Osteocyte (in vitro differentiated cells): Measurements from ENCODE around the gene ACY1. TPM values are rescaled to one million over a fixed set of nuclear protein-coding genes. Genes with fewer than 3 reads are reported as not detected.
"Not testable (repeated sequence)": the region's sequence is repeated elsewhere in the genome, so short reads cannot be mapped to it uniquely, and the experiment has no call there.

ENCODE experiments used
- DNase-seq: peaks from one replicate; pipeline ENCODE4 v3.0.0; 2021; ENCODE audit warnings: mixed read lengths; ENCODE audit not compliant: unreplicated experiment; ENCODE audit errors: extremely low spot score
- H3K27ac Mint-ChIP-seq: one replicate; pipeline ENCODE4 v1.8.0; 2021; ENCODE audit warnings: mild to moderate bottlenecking, mixed read lengths; ENCODE audit not compliant: unreplicated experiment
- H3K27me3 Mint-ChIP-seq: one replicate; pipeline ENCODE4 v1.8.0; 2021; ENCODE audit warnings: mixed read lengths; ENCODE audit not compliant: unreplicated experiment
- H3K36me3 Mint-ChIP-seq: one replicate; pipeline ENCODE4 v1.8.0; 2021; ENCODE audit warnings: mixed read lengths; ENCODE audit not compliant: unreplicated experiment
- H3K4me1 Mint-ChIP-seq: one replicate; pipeline ENCODE4 v1.8.0; 2021; ENCODE audit warnings: mixed read lengths; ENCODE audit not compliant: unreplicated experiment
- H3K4me3 Mint-ChIP-seq: one replicate; pipeline ENCODE4 v1.8.0; 2021; ENCODE audit warnings: mild to moderate bottlenecking, moderate library complexity, mixed read lengths; ENCODE audit not compliant: unreplicated experiment
- H3K9me3 Mint-ChIP-seq: one replicate; pipeline ENCODE4 v1.8.0; 2021; ENCODE audit warnings: mixed read lengths; ENCODE audit not compliant: unreplicated experiment
- CTCF ChIP-seq: fragments of 200-600 bp; sonication (generic); IDR thresholded peaks from 2 replicates; pipeline ENCODE4 v1.5.0; 2021; ENCODE audit warnings: antibody characterized with exemption, mild to moderate bottlenecking, moderate library complexity
- total RNA-seq: library from RNA; stranded (reverse); gene quantifications from 2 replicates; pipeline ENCODE4 v1.2.1, GENCODE V29; 2021

Gene ACY1
- total RNA-seq, 1 donor from 2014 or later = 40.1 TPM

- no peak for TF ChIP-seq CTCF
- Mint-ChIP-seq H3K27ac (no peak overlapping the region), H3K9me3 (no peaks in the 10 kb centered on the region), H3K4me1 (peaks cover 23% of the 10 kb centered on the region), H3K36me3 (no peaks in the 10 kb centered on the region), H3K4me3 (no peak overlapping the region), H3K27me3 (no peaks in the 10 kb centered on the region)
- DNase-seq = no peak
These were observed 2.9 kb downstream of the ACY1 start for GRCh38 chr3:51986010-51986947.

GRCh38 chr3:51987568-51987967 is 4.2 kb downstream of the ACY1 start:
- Mint-ChIP-seq H3K4me1 (peaks cover 17% of the 10 kb centered on the region), H3K4me3 (no peak overlapping the region), H3K9me3 (no peaks in the 10 kb centered on the region), H3K36me3 (peaks cover 4% of the 10 kb centered on the region), H3K27me3 (no peaks in the 10 kb centered on the region), H3K27ac (no peak overlapping the region)
- no peak for TF ChIP-seq CTCF
- no peak for DNase-seq

GRCh38 chr3:51988286-51989146 is 5.2 kb downstream of the ACY1 start:
- Mint-ChIP-seq H3K27ac (peak overlapping the region; percentile 19), H3K4me3 (no peak overlapping the region), H3K27me3 (no peaks in the 10 kb centered on the region), H3K4me1 (peaks cover 10% of the 10 kb centered on the region), H3K36me3 (peaks cover 9% of the 10 kb centered on the region), H3K9me3 (no peaks in the 10 kb centered on the region)
- no peak for DNase-seq
- TF ChIP-seq CTCF = no peak

GRCh38 chr3:51990501-51990971 is 7.2 kb downstream of the ACY1 start:
- not testable (repeated sequence) for H3K27me3 Mint-ChIP-seq, H3K27ac Mint-ChIP-seq, H3K4me3 Mint-ChIP-seq

GRCh38 chr3:51992017-51992682 is 8.8 kb downstream of the ACY1 start:
- Mint-ChIP-seq H3K4me1 (peaks cover 21% of the 10 kb centered on the region), H3K27me3 (peaks cover 3% of the 10 kb centered on the region), H3K9me3 (no peaks in the 10 kb centered on the region), H3K4me3 (no peak overlapping the region), H3K27ac (no peak overlapping the region), H3K36me3 (peaks cover 19% of the 10 kb centered on the region)
- TF ChIP-seq CTCF = no peak
- DNase-seq = no peak

More at GRCh38 chr3:51990501-51990971, 7.2 kb downstream of the ACY1 start:
- not testable (repeated sequence) for H3K9me3 Mint-ChIP-seq, DNase-seq
- peaks cover 18% of the 10 kb centered on the region for H3K36me3 Mint-ChIP-seq
- H3K4me1 Mint-ChIP-seq = peaks cover 16% of the 10 kb centered on the region

GRCh38 chr3:51993657-51994056 is 10.3 kb downstream of the ACY1 start:
- not testable (repeated sequence) for DNase-seq, H3K27me3 Mint-ChIP-seq, H3K27ac Mint-ChIP-seq, H3K4me3 Mint-ChIP-seq, H3K9me3 Mint-ChIP-seq
- Mint-ChIP-seq H3K4me1 (peaks cover 21% of the 10 kb centered on the region), H3K36me3 (peaks cover 19% of the 10 kb centered on the region)
